Activated CD4-positive, alpha-beta T cell treated with anti-CD3 and anti-CD28 coated beads, Interleukin-10, Interleukin-2, amounts not matched to agents 100 ng/mL and 50 ng/mL, durations not matched to agents 16 hours and 8 hours (primary cell): ENCODE measurements around the gene AGAP3.

Experiments used
- DNase-seq: peaks from one replicate; pipeline ENCODE4 v3.0.0-alpha.2; 2020

The AGAP3 gene

GRCh38 chr7:151125470-151125845 is 39.2 kb downstream of the AGAP3 start:
- no peak for DNase-seq

- no peak for DNase-seq
Observed at GRCh38 chr7:151125846-151126481, 39.7 kb downstream of the AGAP3 start.

DNA sequence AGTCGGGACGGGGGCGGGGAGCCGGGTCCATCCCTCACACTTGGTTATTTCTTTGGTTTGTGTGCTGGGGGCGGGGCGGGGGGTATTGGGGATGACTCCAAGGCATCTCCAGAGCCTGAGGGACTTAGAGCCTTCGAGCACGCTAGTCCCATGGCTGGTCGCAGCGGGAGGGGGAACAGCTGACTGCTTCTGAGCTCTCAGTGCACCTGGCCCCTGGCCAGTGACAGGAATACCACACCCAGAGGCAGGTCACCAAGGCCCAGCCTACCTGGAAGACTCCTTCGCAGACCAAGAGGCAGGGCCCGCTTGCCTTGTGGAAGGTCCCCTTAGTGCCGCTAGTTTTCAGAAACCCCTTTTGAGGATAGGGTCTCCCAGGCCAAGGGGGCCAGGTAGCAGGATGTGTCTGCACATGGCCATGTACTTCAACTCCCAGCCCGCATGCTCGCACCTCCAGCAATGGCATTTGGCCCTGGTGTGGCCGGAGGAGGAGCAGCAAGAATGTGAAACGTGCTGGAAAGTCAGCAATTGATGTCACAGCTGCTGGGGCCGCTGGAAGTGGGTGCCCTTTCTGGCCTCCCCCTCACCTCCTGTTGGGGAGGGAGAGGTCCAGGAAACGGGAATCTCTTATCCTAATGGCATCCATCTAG is 40.3 kb downstream of the AGAP3 start:
- DNase-seq, result no peak

DNA sequence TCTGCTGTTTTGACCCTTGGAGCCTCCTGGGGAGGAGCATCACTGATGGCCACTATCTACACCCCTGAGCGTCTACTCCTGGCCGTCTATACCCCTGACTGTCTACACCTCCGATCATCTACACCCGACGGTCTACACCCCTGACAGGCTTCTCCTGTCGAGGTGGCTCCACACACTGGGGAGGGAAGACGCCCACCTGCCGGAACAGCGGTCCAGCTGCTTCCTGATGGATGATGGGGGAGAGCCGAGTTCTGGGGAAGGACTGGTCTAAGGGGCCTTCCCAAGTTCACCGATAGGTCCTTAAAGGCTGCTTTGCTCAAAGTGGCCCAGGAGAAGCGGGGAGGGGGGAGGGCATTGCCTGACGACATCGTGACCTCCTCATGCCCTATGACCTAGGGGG is 41.9 kb downstream of the AGAP3 start:
- no peak for DNase-seq

- no peak for DNase-seq
Observed at GRCh38 chr7:151128716-151129115, 42.4 kb downstream of the AGAP3 start.

- DNase-seq, result no peak
Observed at GRCh38 chr7:151129117-151129959, 43.1 kb downstream of the AGAP3 start.

DNA sequence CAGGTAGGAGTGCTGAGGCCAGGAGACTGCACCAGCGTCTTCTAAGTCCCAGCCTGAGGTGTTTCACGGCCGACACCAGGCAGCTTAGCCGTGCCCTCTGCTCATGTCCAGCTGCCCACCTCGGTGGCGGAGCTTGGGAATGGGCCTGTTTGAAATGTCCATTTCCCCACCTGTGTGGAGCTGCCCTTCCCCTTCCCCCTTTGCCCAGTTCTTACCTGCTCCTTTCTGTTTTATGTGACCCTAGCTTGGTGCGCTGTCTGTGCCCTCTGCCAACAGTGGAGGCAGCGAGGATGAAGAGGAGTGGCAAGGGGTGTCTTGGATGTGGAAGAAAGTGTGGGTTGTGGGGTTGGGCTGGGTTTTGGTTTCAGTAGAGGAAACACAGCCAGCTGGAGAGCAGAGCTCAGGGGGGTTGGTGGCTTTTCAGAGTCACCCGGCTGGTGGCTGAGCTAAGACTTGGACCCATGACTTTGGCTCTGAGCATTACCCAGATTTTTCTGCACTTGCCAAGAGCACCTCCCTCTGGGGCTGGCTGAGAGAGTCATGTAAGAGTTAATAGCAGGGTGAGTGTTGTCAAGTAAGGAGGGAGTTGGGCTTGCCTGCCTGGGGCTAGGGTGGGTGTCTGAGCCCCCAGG is 43.8 kb downstream of the AGAP3 start:
- DNase-seq, result no peak

DNA sequence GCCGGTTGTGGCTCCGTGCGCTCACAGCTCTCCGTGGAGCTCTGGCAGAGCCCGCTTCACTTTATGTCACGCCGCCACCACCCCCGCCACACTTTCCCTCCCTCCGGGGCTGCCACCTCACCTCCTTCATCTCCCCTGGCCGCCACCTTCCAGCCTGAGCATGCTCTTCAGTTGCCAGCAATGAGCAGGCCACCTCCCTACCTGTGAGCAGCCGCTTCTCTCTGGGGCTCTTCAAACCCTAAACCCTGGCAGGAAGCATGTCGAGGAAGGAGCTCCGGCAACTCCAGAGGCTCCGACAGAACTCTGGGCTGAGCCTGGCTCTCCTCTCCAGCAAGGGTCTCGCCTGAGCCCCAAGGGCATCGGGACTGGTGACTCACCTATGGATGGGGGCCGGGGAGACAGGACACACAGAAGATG is 44.5 kb downstream of the AGAP3 start:
- no peak for DNase-seq

DNA sequence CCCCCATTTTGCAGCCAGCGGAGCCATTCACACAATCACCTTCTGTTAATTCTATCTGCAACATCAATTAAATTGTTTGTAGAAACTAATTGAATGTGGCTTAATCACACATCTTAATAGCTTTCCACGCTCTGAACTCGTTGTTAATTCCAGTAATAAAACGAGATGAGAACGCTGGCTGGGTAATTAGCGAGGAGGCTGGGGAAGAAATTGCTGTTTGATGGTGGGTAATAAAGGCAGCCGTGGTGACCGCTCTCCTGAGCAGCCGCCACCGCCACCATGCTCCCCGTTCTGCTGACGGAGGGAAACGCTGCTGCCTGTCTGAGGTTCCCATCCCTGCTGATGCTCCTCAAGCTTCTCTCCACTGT is 44.9 kb downstream of the AGAP3 start:
- no peak for DNase-seq

GRCh38 chr7:151131592-151132293 is 45.5 kb downstream of the AGAP3 start:
- no peak for DNase-seq

DNA sequence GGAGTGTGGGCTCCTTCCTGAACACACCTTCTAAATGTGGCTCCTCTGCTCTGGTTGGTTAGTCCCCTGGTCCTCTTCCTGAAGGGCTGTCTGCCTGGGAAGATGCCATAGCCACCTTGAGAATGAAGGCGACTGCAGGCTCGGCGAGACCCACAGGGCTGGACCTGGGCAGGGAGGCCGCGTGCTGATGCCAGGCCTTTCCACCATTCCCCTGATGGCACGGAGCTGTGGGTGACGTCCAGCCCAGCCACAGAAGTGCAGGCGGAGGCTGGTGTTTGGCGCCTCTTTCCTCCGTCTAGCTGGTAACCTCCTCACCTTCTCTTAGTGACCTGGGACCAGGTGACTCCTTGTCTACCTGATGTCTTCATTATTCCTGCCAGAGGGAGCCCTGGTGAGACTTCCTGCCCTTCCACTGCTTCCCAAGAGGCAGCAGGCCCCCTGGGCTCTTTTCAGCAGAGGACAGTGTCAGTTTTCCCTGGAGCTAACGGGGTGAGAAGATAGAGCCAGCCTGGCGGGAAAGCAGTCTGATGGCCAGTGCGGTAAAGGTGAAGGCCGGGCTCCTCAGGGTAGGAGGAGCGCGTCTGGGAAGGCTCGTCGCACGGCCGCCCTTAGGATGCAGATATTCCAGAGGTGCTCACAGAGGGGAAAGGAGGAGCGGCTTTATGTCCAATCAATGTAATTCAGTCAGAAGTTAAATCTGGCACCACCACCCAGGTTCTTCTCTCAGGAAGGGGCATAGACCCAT is 46.4 kb downstream of the AGAP3 start:
- DNase-seq, result no peak

DNA sequence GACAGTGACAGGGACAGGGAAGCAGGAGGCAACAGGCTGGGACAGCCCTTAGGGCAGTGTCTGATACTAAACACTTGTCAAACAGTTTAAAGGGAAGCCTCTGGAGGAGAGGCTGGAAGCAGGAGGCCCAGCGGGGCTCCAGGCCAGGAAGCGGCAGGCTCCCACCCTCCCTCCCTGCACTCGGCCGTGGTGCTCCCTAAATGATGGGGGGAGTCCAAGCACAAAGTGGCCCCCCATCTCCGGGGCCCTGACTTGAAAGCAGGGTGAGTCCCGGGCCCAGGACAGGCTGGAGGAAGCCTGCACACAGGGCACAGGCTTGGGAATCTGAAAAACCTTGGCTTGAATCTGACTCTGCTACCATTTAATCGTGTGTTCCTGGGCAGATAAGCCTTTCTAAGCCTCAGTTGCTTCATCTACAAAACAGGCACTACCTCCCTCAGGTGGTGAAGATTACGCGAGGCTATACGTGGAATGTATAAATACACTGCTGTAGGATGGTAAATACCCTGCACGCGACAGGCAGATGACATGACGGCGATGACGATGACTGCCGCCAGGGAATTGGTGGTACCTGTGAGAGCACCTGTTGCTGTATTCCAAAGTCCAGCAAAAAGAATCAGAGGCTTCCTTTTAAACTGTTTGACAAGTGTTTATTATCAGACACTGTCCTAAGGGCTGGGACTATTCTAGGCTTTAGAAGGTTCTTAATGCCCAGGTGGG is 47.2 kb downstream of the AGAP3 start:
- DNase-seq, result no peak

DNA sequence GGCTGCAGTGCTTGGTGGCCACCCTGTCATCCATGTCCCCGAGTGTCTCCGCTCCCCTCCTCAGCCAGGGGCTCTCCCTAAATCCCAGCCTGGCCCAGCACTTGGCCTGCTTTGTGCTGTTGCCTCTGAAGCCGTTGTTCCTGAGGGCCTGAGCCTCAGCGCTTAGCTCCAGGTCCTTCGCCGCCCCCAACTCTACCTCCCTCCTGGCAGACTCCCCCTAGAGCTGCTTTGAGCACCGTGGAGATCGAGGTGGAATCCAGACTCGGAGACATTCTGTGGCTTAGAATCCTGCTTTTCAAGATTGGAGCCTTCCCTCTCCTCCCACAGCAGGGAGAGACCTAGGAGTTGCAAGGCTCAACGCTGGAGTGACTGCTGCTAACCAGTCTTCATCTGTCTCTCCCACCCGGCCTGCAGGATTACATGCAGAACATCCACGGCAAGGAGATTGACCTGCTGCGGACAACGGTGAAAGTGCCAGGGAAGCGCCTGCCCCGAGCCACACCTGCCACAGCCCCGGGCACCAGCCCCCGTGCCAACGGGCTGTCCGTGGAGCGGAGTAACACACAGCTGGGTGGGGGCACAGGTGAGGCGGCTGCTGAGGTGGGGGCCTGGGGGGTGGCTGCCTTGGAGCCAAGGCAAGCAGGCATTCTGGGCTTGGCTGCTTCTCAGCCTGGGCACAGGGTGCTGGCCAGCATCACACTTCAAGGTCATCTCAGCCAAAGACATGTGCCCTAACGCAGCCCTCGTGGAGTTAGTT is 47.9 kb downstream of the AGAP3 start:
- no peak for DNase-seq

DNA sequence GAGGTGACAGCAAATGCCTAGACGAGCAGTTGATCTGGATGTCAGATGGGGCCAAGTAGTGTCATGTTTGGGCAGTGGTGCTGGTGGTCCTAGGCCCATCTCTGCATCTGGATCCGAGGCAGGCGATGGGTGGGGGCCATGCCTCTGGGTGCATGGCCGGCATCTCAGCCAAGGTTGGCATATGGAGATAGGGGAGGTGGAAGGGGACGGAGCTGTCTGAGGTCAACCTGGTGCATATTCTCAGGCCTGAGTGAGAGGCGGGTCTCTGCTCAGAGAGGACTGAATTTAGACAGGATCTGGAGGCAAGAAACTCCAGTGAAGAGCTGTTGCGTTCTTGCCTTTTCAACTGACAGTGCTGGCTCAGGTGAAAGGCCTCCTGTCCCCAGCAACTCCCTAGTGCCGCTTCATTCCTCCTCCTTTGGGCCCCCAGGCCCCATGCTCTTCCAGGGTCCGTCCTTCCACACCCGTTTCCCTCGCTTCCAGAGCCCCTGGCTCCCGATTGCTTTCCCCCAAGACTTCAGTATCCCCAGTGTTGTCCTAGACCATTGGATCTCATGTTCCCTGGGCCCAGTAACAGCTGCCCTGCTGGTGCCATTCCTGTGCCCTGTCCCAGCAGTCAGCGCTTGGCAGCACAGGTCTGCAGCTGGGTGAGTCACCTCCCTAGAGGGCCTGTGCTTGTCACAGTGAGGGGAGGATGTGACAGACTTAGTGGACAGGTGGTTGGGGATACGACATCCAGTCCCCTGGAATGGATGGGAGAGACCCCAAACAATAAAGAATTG is 48.7 kb downstream of the AGAP3 start:
- no peak for DNase-seq

- DNase-seq, result no peak
Observed at GRCh38 chr7:151135525-151135845, 49.2 kb downstream of the AGAP3 start.

DNA sequence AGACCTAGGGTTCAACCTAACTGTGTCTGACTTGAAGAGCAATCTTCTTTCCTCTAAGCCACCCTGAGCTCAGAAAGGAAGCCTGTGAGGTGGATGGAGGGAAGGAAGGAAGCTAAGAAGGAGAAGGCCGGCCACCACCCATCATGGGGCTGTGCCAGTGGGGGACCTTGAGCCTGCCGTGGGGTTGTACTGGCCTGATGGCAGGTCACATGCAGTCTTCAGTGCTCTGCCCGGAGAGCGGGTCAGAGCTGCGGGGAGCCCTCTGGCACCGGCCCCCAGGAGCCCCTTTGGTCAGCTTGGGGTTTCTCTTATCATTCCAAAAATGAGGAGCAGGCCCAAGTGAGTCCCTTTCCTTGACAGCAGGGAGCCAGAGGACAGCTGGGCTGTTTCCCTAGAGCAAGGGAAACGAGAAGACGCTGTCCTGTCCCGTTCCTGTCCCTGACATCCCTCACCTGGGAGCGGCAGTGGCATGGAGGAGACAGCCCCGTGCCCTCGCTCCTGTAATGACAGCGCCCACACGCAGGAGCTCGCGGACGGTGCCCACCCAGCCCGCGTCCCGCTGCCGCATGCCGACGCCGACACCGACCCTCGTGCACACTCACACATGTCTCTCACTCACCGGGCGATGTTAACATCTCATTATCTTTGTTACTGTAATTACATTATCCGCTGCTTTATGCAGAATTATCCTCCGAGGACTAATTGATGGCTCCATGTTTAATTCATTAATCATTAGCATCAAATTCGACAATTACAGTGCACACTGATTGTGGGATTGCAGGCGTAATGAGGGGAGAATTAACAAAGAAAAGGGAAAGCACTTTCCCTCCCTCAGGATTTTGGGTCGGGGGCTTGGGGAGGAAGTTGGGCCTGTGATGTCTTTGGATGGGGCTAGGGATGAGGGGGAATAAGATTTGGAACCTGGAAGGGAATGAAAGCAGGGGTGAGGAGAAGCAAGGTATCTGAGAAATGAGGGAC is 49.9 kb downstream of the AGAP3 start:
- no peak for DNase-seq

- DNase-seq, result no peak
Observed at GRCh38 chr7:151137076-151137675, 50.9 kb downstream of the AGAP3 start.

GRCh38 chr7:151137791-151138152 is 51.5 kb downstream of the AGAP3 start:
- DNase-seq, result no peak
